D721Med (cell line): Measurements from ENCODE around the gene TBX2.
A peak's percentile ranks its signal among the peaks of the same experiment; 100 is the strongest.

Experiments
- DNase-seq: peaks from one replicate; pipeline ENCODE4 v3.0.0; 2011; ENCODE audit warnings: low spot score; ENCODE audit not compliant: insufficient read length
- FAIRE-seq: peaks from 2 replicates; lab custom pipeline; 2011; peaks lifted over from hg19 to GRCh38; lab: Jason Lieb, UNC
- CTCF ChIP-seq: IDR thresholded peaks from 2 replicates; pipeline ENCODE4 v1.5.1; 2012; ENCODE audit warnings: mild to moderate bottlenecking, control low read depth; ENCODE audit not compliant: insufficient read depth; ENCODE audit errors: missing control alignments

The TBX2 gene

DNA sequence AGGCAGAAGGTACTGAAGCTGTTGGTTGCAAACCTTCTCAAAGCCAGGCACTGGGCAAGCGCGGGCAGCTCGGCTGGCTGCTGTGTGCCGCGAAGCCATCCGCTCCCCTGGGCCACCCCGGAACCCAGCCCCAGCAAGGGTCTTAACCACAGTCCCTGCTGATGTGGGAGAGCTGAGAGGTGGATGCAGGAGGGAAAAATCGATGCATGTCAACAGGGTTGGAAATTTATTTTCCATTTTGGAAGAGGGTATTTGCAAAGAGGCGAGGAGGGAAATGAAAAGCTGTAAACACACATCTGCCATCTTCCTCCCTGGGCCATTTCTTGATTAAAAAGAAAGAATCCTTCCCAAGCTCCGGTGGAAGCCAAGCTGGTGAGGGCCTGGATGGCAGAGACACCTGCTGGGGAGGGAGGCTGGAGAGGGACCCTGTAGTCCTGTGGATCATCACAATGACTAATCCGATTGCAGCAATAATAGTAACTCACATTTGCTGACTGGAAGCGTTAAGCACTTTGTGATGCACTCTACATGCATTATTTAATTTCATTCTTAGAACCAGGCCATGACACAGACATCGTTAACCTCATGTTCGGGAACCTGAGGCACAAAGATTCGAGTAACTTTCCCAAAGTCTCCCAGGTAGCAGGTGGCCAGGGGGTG lies 13.9 kb upstream of the TBX2 start:
- no peak for TF ChIP-seq CTCF
- no peak for FAIRE-seq

GRCh38 chr17:61386251-61386650 lies 13.4 kb upstream of the TBX2 start:
- TF ChIP-seq CTCF = no peak
- DNase-seq (no peak), FAIRE-seq (no peak)

More for the DNA sequence above, 13.9 kb upstream of the TBX2 start:
- no peak for DNase-seq

- FAIRE-seq (no peak), DNase-seq (no peak)
- no peak for TF ChIP-seq CTCF
Observed at GRCh38 chr17:61387011-61387410, 12.6 kb upstream of the TBX2 start.

DNA sequence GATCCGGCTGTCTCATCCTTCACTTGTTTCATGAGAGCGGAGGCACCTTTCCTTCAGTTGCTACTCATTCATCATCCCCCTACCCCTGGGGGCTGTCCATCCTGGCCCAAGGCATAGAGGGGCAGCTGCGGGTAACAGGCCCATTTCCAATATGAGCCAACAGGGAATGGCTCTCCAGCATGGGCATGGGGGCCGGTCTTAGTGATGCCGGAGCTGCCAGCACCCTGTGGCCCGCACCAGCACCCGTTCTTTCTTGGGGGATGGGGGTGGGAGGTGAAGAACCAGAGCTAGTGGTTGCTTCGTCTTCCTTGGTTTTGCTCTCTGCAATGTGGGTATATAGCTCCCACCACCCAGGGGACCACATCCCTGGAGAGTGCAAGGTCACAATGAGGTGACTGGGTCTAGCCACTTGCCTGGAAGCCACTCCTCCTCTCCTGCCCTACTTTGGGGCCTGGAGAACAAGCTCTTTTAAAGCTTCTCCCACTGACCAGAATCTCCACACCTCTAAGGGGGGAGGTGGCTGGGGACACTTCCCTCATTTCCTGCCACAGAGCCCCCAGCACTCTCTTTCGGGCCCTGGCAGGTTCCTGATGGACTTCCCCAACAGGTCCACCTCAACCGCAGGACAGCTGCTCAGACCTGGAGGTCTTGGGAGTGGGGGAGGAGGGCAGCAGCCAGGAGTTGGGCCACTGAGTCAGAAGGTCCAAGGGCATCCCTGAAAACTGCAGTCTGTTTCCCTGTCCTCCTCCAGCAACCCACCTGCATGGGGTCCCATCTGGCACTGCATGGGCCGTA lies 11.9 kb upstream of the TBX2 start:
- TF ChIP-seq CTCF = no peak
- DNase-seq = no peak
- FAIRE-seq = no peak

GRCh38 chr17:61388561-61389356 lies 10.9 kb upstream of the TBX2 start:
- DNase-seq = no peak
- no peak for FAIRE-seq
- no peak for TF ChIP-seq CTCF

DNA sequence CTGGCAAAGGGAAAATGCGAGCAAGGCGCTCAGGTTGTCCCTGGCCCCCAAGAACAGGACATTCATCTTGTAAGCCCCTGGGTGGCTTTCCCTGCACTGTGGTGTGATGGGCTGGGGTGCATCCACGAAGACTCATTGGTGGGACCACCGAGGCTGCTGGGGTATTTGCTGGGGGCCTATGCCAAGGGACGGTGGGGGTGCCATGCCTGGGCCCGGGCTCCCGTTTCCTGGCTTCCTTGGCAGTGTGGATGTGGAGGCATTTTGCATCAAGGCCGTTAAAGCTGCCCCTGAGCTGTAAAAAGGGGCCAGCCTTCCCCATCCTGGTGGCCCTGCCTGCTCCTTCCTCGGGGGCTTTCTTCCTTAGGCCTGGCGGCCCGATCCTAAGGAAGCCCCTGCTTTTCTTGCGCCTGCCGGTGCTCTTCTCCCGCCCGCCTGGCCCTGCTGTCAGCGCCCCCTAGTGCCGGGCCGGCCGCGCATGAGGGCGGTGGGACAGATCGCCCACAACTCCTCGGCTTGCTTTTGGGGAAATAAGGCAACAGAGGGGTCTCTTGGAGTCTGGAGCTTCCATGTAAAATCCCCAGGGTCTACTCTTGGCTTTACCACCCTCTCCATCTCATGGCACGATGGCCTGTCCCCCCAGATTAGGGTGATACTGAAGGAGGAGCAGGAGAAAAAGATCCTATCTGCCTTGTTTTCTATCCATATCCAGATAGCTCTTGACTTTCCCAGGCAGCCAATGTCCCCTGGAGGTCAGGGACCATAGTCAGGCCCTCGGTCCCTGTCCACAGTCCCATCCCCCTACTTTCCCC lies 9.8 kb upstream of the TBX2 start:
- FAIRE-seq (no peak), DNase-seq (peak; percentile 77)
- peak; percentile 96 for TF ChIP-seq CTCF
